Measurements from ENCODE around the gene CUX1. TPM values are rescaled to one million over a fixed set of nuclear protein-coding genes. Genes with fewer than 3 reads are reported as not detected.

Gene CUX1
- total and polyA plus RNA-seq, 7 experiments from 2014 or later: 10.1 to 81.6 (median 42.5) TPM

GRCh38 chr7:102279537-102280400, 462.3 kb downstream of the CUX1 start:
- Histone ChIP-seq H3K27me3 (ENCODE audit: control insufficient read depth in 2 of 2, insufficient read depth in 2 of 2, low read length in 2 of 2) (no peaks in the 10 kb centered on the region), H3K9me3 (ENCODE audit: control insufficient read depth in 2 of 3, low read length in 3 of 3) (no peaks in the 10 kb centered on the region), H3K4me3 (ENCODE audit: low read length) (no peak overlapping the region), H3K27ac (ENCODE audit: low read depth, low read length) (no peak overlapping the region), H3K36me3 (ENCODE audit: control insufficient read depth in 2 of 3, insufficient read depth in 3 of 3, low read length in 3 of 3) (no peaks in the 10 kb centered on the region), H3K4me1 (ENCODE audit: control insufficient read depth in 2 of 2, insufficient read depth in 2 of 2, low read length in 2 of 2) (peaks cover 3 to 5% of the 10 kb centered on the region in 2 donors)
- Mint-ChIP-seq H3K9me3 (peaks cover 0 to 2% (median 0%) of the 10 kb centered on the region in 11 donors), H3K4me1 (peaks cover 4 to 15% (median 4%) of the 10 kb centered on the region in 7 donors), H3K36me3 (no peaks in the 10 kb centered on the region), H3K27me3 (peaks cover 0 to 7% (median 0%) of the 10 kb centered on the region in 5 donors), H3K4me3 (no peak overlapping the region), H3K27ac (peak overlapping the region in 1 of 9 donors; percentile 17)
- intact Hi-C loops (cut with micrococcal nuclease): loop anchor here (1.0 to 10.0 kb wide), 4 partner anchors 111 to 188 kb away; partner anchors contain the start of genes ALKBH4 (in 1 of the 2) and LRWD1 (in 1 of the 2)
- ChIA-PET POLR2A (interaction anchor here (2.4 kb wide), 1 partner anchor 116 kb away, joined by 6 read pairs; the partner anchor contains the start of gene PRKRIP1), CTCF (interaction anchor here (0.7 to 2.6 kb wide), 5 partner anchors 107 to 116 kb away, joined by 3 to 12 read pairs (median 3); partner anchors contain the start of gene PRKRIP1)
- peak; percentile 87 for ATAC-seq
- peak; percentile 35 to 63 (median 54) for DNase-seq

GRCh38 chr7:102280521-102280920, 463.1 kb downstream of the CUX1 start:
- intact Hi-C loops (cut with micrococcal nuclease): loop anchor here in 1 of 2 donors (10.0 kb wide), 1 partner anchor 184 kb away; the partner anchor contains the start of genes ALKBH4 and LRWD1
- Mint-ChIP-seq H3K36me3 (no peaks in the 10 kb centered on the region), H3K4me1 (peaks cover 11 to 22% (median 11%) of the 10 kb centered on the region in 7 donors), H3K27me3 (peaks cover 0 to 15% (median 0%) of the 10 kb centered on the region in 5 donors), H3K4me3 (no peak overlapping the region), H3K27ac (no peak overlapping the region), H3K9me3 (no peaks in the 10 kb centered on the region)
- POLR2A ChIA-PET: interaction anchor here (2.4 kb wide), 1 partner anchor 115 kb away, joined by 6 read pairs; the partner anchor contains the start of gene PRKRIP1
- CTCF ChIA-PET: interaction anchor here (2.6 kb wide), 1 partner anchor 109 kb away, joined by 12 read pairs; no protein-coding TSS in a partner anchor
- Histone ChIP-seq H3K36me3 (ENCODE audit: control insufficient read depth in 2 of 3, insufficient read depth in 3 of 3, low read length in 3 of 3) (no peaks in the 10 kb centered on the region), H3K4me3 (ENCODE audit: low read length) (no peak overlapping the region), H3K4me1 (ENCODE audit: control insufficient read depth in 2 of 2, insufficient read depth in 2 of 2, low read length in 2 of 2) (peaks cover 5% of the 10 kb centered on the region in 2 donors), H3K27me3 (ENCODE audit: control insufficient read depth in 2 of 2, insufficient read depth in 2 of 2, low read length in 2 of 2) (no peaks in the 10 kb centered on the region), H3K9me3 (ENCODE audit: control insufficient read depth in 2 of 3, low read length in 3 of 3) (no peaks in the 10 kb centered on the region), H3K27ac (ENCODE audit: low read depth, low read length) (no peak overlapping the region)
- DNase-seq: no peak
- no peak for ATAC-seq

GRCh38 chr7:102281785-102282184, 464.4 kb downstream of the CUX1 start:
- Histone ChIP-seq H3K9me3 (ENCODE audit: control insufficient read depth in 2 of 3, low read length in 3 of 3) (no peaks in the 10 kb centered on the region), H3K36me3 (ENCODE audit: control insufficient read depth in 2 of 3, insufficient read depth in 3 of 3, low read length in 3 of 3) (no peaks in the 10 kb centered on the region), H3K27me3 (ENCODE audit: control insufficient read depth in 2 of 2, insufficient read depth in 2 of 2, low read length in 2 of 2) (no peaks in the 10 kb centered on the region), H3K27ac (ENCODE audit: low read depth, low read length) (no peak overlapping the region), H3K4me3 (ENCODE audit: low read length) (no peak overlapping the region), H3K4me1 (ENCODE audit: control insufficient read depth in 2 of 2, insufficient read depth in 2 of 2, low read length in 2 of 2) (peaks cover 5 to 12% of the 10 kb centered on the region in 2 donors)
- ATAC-seq: no peak
- intact Hi-C loops (cut with micrococcal nuclease): loop anchor here in 1 of 2 donors (10.0 kb wide), 1 partner anchor 183 kb away; the partner anchor contains the start of genes ALKBH4 and LRWD1
- no peak for DNase-seq
- no peaks in the 10 kb centered on the region for H3K9me3 Mint-ChIP-seq
- H3K27ac Mint-ChIP-seq: peak overlapping the region in 2 of 9 donors; percentile 44 to 45
- peaks cover 13 to 23% (median 13%) of the 10 kb centered on the region in 7 donors for H3K4me1 Mint-ChIP-seq
- H3K36me3 Mint-ChIP-seq: no peaks in the 10 kb centered on the region
- ChIA-PET POLR2A (interaction anchor here (2.4 kb wide), 1 partner anchor 114 kb away, joined by 6 read pairs; the partner anchor contains the start of gene PRKRIP1), CTCF (interaction anchor here (0.5 kb wide), 1 partner anchor 107 kb away, joined by 3 read pairs; no protein-coding TSS in a partner anchor)
- H3K27me3 Mint-ChIP-seq: peaks cover 0 to 17% (median 0%) of the 10 kb centered on the region in 5 donors
- H3K4me3 Mint-ChIP-seq: no peak overlapping the region

- no peak overlapping the region for H3K4me3 ChIP-seq (ENCODE audit: low read length)
- H3K9me3 ChIP-seq (ENCODE audit: control insufficient read depth in 2 of 3, low read length in 3 of 3): no peaks in the 10 kb centered on the region
- H3K36me3 ChIP-seq (ENCODE audit: control insufficient read depth in 2 of 3, insufficient read depth in 3 of 3, low read length in 3 of 3): no peaks in the 10 kb centered on the region
- H3K27me3 ChIP-seq (ENCODE audit: control insufficient read depth in 2 of 2, insufficient read depth in 2 of 2, low read length in 2 of 2): no peaks in the 10 kb centered on the region
- no peaks in the 10 kb centered on the region for H3K36me3 Mint-ChIP-seq
- no peaks in the 10 kb centered on the region for H3K9me3 Mint-ChIP-seq
- peak overlapping the region in 1 of 9 donors; percentile 44 for H3K27ac Mint-ChIP-seq
- DNase-seq: no peak
- H3K4me3 Mint-ChIP-seq: no peak overlapping the region
- intact Hi-C loops (cut with micrococcal nuclease): loop anchor here in 1 of 2 donors (10.0 kb wide), 1 partner anchor 182 kb away; the partner anchor contains the start of genes ALKBH4 and LRWD1
- H3K4me1 ChIP-seq (ENCODE audit: control insufficient read depth in 2 of 2, insufficient read depth in 2 of 2, low read length in 2 of 2): peaks cover 10 to 14% of the 10 kb centered on the region in 2 donors
- no peak overlapping the region for H3K27ac ChIP-seq (ENCODE audit: low read depth, low read length)
- peaks cover 13 to 23% (median 13%) of the 10 kb centered on the region in 7 donors for H3K4me1 Mint-ChIP-seq
- no peak for ATAC-seq
- peaks cover 0 to 17% (median 0%) of the 10 kb centered on the region in 5 donors for H3K27me3 Mint-ChIP-seq
- POLR2A ChIA-PET: interaction anchor here (0.6 to 0.8 kb wide), 2 partner anchors 111 to 113 kb away, joined by 3 to 4 read pairs; partner anchors contain the start of gene PRKRIP1
- CTCF ChIA-PET: interaction anchor here (1.6 kb wide), 1 partner anchor 109 kb away, joined by 5 read pairs; no protein-coding TSS in a partner anchor
These were observed 465.3 kb downstream of the CUX1 start for GRCh38 chr7:102282465-102283362.

GRCh38 chr7:102283477-102284189, 466.2 kb downstream of the CUX1 start:
- no peaks in the 10 kb centered on the region for H3K9me3 ChIP-seq (ENCODE audit: control insufficient read depth in 2 of 3, low read length in 3 of 3)
- CTCF ChIA-PET: interaction anchor here (0.6 to 1.6 kb wide), 2 partner anchors 108 to 110 kb away, joined by 5 read pairs; no protein-coding TSS in a partner anchor
- no peaks in the 10 kb centered on the region for H3K9me3 Mint-ChIP-seq
- H3K27me3 ChIP-seq (ENCODE audit: control insufficient read depth in 2 of 2, insufficient read depth in 2 of 2, low read length in 2 of 2): no peaks in the 10 kb centered on the region
- H3K36me3 ChIP-seq (ENCODE audit: control insufficient read depth in 2 of 3, insufficient read depth in 3 of 3, low read length in 3 of 3): no peaks in the 10 kb centered on the region
- DNase-seq (no peak), ATAC-seq (no peak)
- H3K4me1 ChIP-seq (ENCODE audit: control insufficient read depth in 2 of 2, insufficient read depth in 2 of 2, low read length in 2 of 2): peaks cover 17 to 21% of the 10 kb centered on the region in 2 donors
- peak overlapping the region in 2 of 9 donors; percentile 20 to 73 for H3K27ac Mint-ChIP-seq
- peaks cover 0 to 22% (median 0%) of the 10 kb centered on the region in 5 donors for H3K27me3 Mint-ChIP-seq
- POLR2A ChIA-PET: no interaction called here
- peak overlapping the region in 1 of 10 donors; percentile 64 for H3K4me3 Mint-ChIP-seq
- H3K27ac ChIP-seq (ENCODE audit: low read depth, low read length): peak overlapping the region; percentile 48
- H3K4me1 Mint-ChIP-seq: peaks cover 13 to 28% (median 19%) of the 10 kb centered on the region in 7 donors
- no peak overlapping the region for H3K4me3 ChIP-seq (ENCODE audit: low read length)
- H3K36me3 Mint-ChIP-seq: no peaks in the 10 kb centered on the region
- intact Hi-C loops (cut with micrococcal nuclease): loop anchor here in 1 of 2 donors (10.0 kb wide), 1 partner anchor 181 kb away; the partner anchor contains the start of genes ALKBH4 and LRWD1
